GM12878 (cell line): Measurements from ENCODE around the gene SLC12A2. TPM values are rescaled to one million over a fixed set of nuclear protein-coding genes. Genes with fewer than 3 reads are reported as not detected.

Experiments used
- ATAC-seq: fragments of 200-7000 bp; cut with Tn5 transposase; 3 replicates; pipeline ENCODE4 v1.9.1; 2020; ENCODE audit warnings: mild to moderate bottlenecking, moderate library complexity
- BruUV-seq: library from RNA; stranded (reverse); fragments of 400-500 nt; replicated peaks from 2 replicates; lab custom pipeline; 2021; lab: Mats Ljungman, UMichigan
- CTCF ChIA-PET: fragments of 300-600 bp; sonication (Branson Sonifier 250); formaldehyde crosslinking; extraction: SDS; loops from one replicate; lab custom pipeline; 2021; ENCODE audit warnings: inconsistent platforms; lab: Yijun Ruan, JAX
- POLR2A ChIA-PET: fragments of 350-600 bp; formaldehyde crosslinking; extraction: SDS; loops from one replicate; lab custom pipeline; 2021; ENCODE audit warnings: inconsistent platforms; lab: Charles Lee
- RAD21 ChIA-PET: fragments of 300-600 bp; sonication (Branson Sonifier 250); formaldehyde crosslinking; loops from one replicate; lab custom pipeline; 2023; ENCODE audit warnings: antibody characterized with exemption; ENCODE audit not compliant: unreplicated experiment; lab: Charles Lee
- SMC1A ChIA-PET: fragments of 300-600 bp; sonication (Branson Sonifier 250); formaldehyde crosslinking; loops from one replicate; lab custom pipeline; 2023; ENCODE audit not compliant: unreplicated experiment, uncharacterized antibody; lab: Charles Lee
- DNase-seq: peaks from one replicate; pipeline ENCODE4 v3.0.0-alpha.2; 2011; ENCODE audit warnings: low read depth, low spot score
- FAIRE-seq: peaks from 3 replicates; lab custom pipeline; 2011; peaks lifted over from hg19 to GRCh38; lab: Jason Lieb, UNC
- H2AFZ ChIP-seq: 2 replicates; pipeline ENCODE4 v1.6.0; 2011; ENCODE audit warnings: low read depth, low read length, control low read depth; ENCODE audit not compliant: control insufficient read depth
- H3K27ac ChIP-seq: 2 replicates; pipeline ENCODE4 v1.5.1; 2011; ENCODE audit warnings: control low read depth; ENCODE audit not compliant: control insufficient read depth, insufficient read depth
- H3K27me3 ChIP-seq, 2 experiments: replicated peaks in 1 of 2; 2 replicates each; pipeline versions ENCODE4 v1.6.0 to v1.6.1; 2011; ENCODE audit warnings: low read length in 1 of 2; ENCODE audit not compliant: control insufficient read depth in 2 of 2, insufficient read depth in 2 of 2
- H3K36me3 ChIP-seq, 2 experiments: 2 replicates each; pipeline ENCODE4 v1.5.1; 2011; ENCODE audit warnings: low read length in 1 of 2; ENCODE audit not compliant: control insufficient read depth in 2 of 2, insufficient read depth in 2 of 2
- H3K4me1 ChIP-seq: 2 replicates; pipeline ENCODE4 v1.6.1; 2011; ENCODE audit warnings: mild to moderate bottlenecking, low read length, moderate library complexity, mixed read lengths; ENCODE audit not compliant: control insufficient read depth, insufficient read depth
- H3K4me2 ChIP-seq: 2 replicates; pipeline ENCODE4 v1.6.0; 2011; ENCODE audit warnings: control low read depth; ENCODE audit not compliant: control insufficient read depth, insufficient read depth
- H3K4me3 ChIP-seq: fragments of 200-600 bp; sonication (generic); 2 replicates; pipeline ENCODE4 v1.5.1; 2016
- H3K79me2 ChIP-seq: 2 replicates; pipeline ENCODE4 v1.6.0; 2011; ENCODE audit warnings: low read length; ENCODE audit not compliant: control insufficient read depth, insufficient read depth
- H3K9ac ChIP-seq: 2 replicates; pipeline ENCODE4 v1.8.0; 2011; ENCODE audit warnings: low read length, control low read depth, mixed read lengths; ENCODE audit not compliant: control insufficient read depth, insufficient read depth
- H3K9me3 ChIP-seq: replicated peaks from 3 replicates; pipeline ENCODE4 v1.5.1; 2011; ENCODE audit warnings: mild to moderate bottlenecking, low read length; ENCODE audit not compliant: control insufficient read depth, insufficient read depth
- H4K20me1 ChIP-seq: 2 replicates; pipeline ENCODE4 v1.6.0; 2011; ENCODE audit not compliant: control insufficient read depth, insufficient read depth
- EED ChIP-seq: sonication (generic); IDR thresholded peaks from 2 replicates; pipeline ENCODE4 v1.6.1; 2016; ENCODE audit warnings: antibody characterized with exemption, low read depth
- EGR1 ChIP-seq, 2 experiments: IDR thresholded peaks; 1 replicate in 1 of 2; 2 replicates in 1 of 2; pipeline ENCODE4 v1.6.1; 2011 to 2012; ENCODE audit warnings: low read depth in 2 of 2, low read length in 2 of 2, borderline replicate concordance in 1 of 2, mild to moderate bottlenecking in 1 of 2, moderate library complexity in 1 of 2
- GATAD2B ChIP-seq: fragments of 450-650 bp; conservative IDR thresholded peaks from 2 replicates; pipeline ENCODE4 v1.6.1; 2017; ENCODE audit warnings: low read depth, mild to moderate bottlenecking, moderate library complexity
- IKZF2 ChIP-seq, 2 experiments: fragments of 450-650 bp; IDR thresholded peaks; 2 replicates each; pipeline ENCODE4 v1.6.1; 2017; ENCODE audit warnings: mild to moderate bottlenecking in 2 of 2, moderate library complexity in 2 of 2
- KDM1A ChIP-seq: fragments of 200-600 bp; sonication (generic); IDR thresholded peaks from 2 replicates; pipeline ENCODE4 v1.6.1; 2016; ENCODE audit warnings: borderline replicate concordance
- LARP7 ChIP-seq: fragments of 450-650 bp; IDR thresholded peaks from 2 replicates; pipeline ENCODE4 v1.6.1; 2017; ENCODE audit warnings: mild to moderate bottlenecking
- MXI1 ChIP-seq: fragments of 150-350 bp; IDR thresholded peaks from 2 replicates; pipeline ENCODE4 v1.6.1; 2011; ENCODE audit warnings: low read depth, mild to moderate bottlenecking, inconsistent platforms, low read length, improper control_type of control experiment
- NR2C1 ChIP-seq: fragments of 450-650 bp; IDR thresholded peaks from 2 replicates; pipeline ENCODE4 v1.6.1; 2017; ENCODE audit warnings: antibody characterized with exemption, mild to moderate bottlenecking, moderate library complexity
- PAX5 ChIP-seq: IDR thresholded peaks from 2 replicates; pipeline ENCODE4 v1.6.1; 2011; ENCODE audit warnings: low read depth, low read length, borderline replicate concordance
- SIN3A ChIP-seq: IDR thresholded peaks from 2 replicates; pipeline ENCODE4 v1.6.1; 2012; ENCODE audit warnings: low read depth, low read length, improper control_type of control experiment
- SMC3 ChIP-seq: IDR thresholded peaks from 2 replicates; pipeline ENCODE4 v1.6.1; 2011; ENCODE audit warnings: low read length, improper control_type of control experiment, borderline replicate concordance
- WRNIP1 ChIP-seq: IDR thresholded peaks from 2 replicates; pipeline ENCODE4 v1.6.1; 2011; ENCODE audit warnings: low read depth, low read length, improper control_type of control experiment, borderline replicate concordance
- ZZZ3 ChIP-seq: IDR thresholded peaks from 2 replicates; pipeline ENCODE4 v1.6.1; 2011; ENCODE audit warnings: low read depth; ENCODE audit not compliant: control insufficient read depth, insufficient read length
- WGBS: methylation state at CpG from one replicate; pipeline ENCODE4 v1.1.6; 2016; ENCODE audit warnings: low lambda C conversion rate; ENCODE audit not compliant: insufficient replicate concordance, insufficient coverage; ENCODE audit errors: missing lambda C conversion rate; 5-methylcytosine and 5-hydroxymethylcytosine counted together
- in situ Hi-C: fragments of 300-500 bp; cut with MboI; formaldehyde crosslinking; loops from 9 replicates; pipeline ENCODE4 v1.14.3; 2018; ENCODE audit warnings: mixed read lengths
- intact Hi-C: fragments of 100-400 bp; cut with micrococcal nuclease; formaldehyde crosslinking; loops from one replicate; pipeline ENCODE4 v1.14.2; 2022; ENCODE audit not compliant: unreplicated experiment
- polyA plus RNA-seq, 11 experiments: library from polyadenylated mRNA; depleted of rRNA in 4 of 11; unstranded in 6 of 11; stranded (reverse) in 5 of 11; fragments of >200 nt; fragmentation: Nextera tagmentation in 4 of 11; fragmentation: Illumina TruSeq in 1 of 11; extraction: Ambion mirVana in 4 of 11; extraction: Trizol in 1 of 11; gene quantifications; 1 replicate in 1 of 11; 2 replicates in 10 of 11; pipeline versions ENCODE4 v1.2.1 to v1.2.3, GENCODE V29; 2011 to 2016; ENCODE audit warnings: inconsistent platforms in 2 of 11, missing spikeins in 2 of 11, low read depth in 1 of 11
- total RNA-seq, 4 experiments: library from RNA; depleted of rRNA in 3 of 4; stranded (reverse); fragments of >200 nt in 3 of 4; fragmentation: Illumina TruSeq in 1 of 4; extraction: Trizol in 1 of 4; gene quantifications; 2 replicates each; pipeline versions ENCODE4 v1.2.1 to v1.2.3, GENCODE V29; 2013 to 2021
- TF ChIP-seq, protein P1 (sequence below): fragments of 450-650 bp; conservative IDR thresholded peaks from 2 replicates; pipeline ENCODE4 v1.6.1; 2017; ENCODE audit warnings: mild to moderate bottlenecking, moderate library complexity
- TF ChIP-seq, protein P2 (sequence below): fragments of 450-650 bp; IDR thresholded peaks from 2 replicates; pipeline ENCODE4 v1.6.1; 2016; ENCODE audit warnings: mild to moderate bottlenecking

SLC12A2 gene
- total and polyA plus RNA-seq, 10 of the 15 experiments (the other 5 are each of a cell fraction or from before 2014, with no cell fraction given), result 5.1 to 21.8 (median 10.5) TPM

DNA sequence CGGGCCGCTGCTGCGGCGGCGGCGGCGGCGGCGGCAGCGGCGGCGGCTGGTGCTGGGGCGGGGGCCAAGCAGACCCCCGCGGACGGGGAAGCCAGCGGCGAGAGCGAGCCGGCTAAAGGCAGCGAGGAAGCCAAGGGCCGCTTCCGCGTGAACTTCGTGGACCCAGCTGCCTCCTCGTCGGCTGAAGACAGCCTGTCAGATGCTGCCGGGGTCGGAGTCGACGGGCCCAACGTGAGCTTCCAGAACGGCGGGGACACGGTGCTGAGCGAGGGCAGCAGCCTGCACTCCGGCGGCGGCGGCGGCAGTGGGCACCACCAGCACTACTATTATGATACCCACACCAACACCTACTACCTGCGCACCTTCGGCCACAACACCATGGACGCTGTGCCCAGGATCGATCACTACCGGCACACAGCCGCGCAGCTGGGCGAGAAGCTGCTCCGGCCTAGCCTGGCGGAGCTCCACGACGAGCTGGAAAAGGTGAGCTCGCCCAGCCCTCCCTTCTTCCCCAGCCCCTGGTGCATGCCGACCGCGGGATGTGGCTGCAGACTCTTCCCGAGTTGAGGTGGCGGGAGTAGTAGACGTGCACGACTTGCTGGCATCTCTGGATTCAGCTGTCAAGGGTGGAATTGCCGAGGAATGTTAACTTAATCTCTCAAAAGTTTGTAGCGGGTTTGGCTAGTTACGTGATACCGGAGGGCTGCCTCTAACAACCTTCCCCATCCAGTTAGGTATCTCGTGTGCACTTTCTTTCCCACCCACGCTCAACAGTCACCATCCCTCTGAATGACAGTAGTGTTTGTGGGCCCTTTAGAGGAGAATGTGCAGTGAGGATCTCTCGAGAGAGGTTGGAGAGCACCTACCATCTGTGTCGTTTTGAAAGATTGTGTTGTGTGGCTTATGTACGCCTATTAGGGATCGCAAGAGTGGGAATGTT, 932 bp downstream of the SLC12A2 start:
- RAD21 ChIA-PET, result interaction anchor here (0.7 to 6.3 kb wide), 5 partner anchors 116 to 499 kb away, joined by 3 to 48 read pairs (median 5); no protein-coding TSS in a partner anchor
- Histone ChIP-seq H3K27me3 (no peaks in the 10 kb centered on the region), H3K9me3 (no peaks in the 10 kb centered on the region), H3K9ac (peak overlapping the region; percentile 85), H4K20me1 (no peaks in the 10 kb centered on the region), H3K4me2 (peak overlapping the region; percentile 83), H3K4me1 (no peaks in the 10 kb centered on the region; the same call in 1 of the 2 replicates), H3K27ac (peak overlapping the region; percentile 90), H3K36me3 (no peaks in the 10 kb centered on the region), H3K4me3 (peak overlapping the region; percentile 86), H3K79me2 (peaks cover 83% of the 10 kb centered on the region)
- ATAC-seq (peak; percentile 2), FAIRE-seq (peak; percentile 52), DNase-seq (no peak)
- POLR2A ChIA-PET, result interaction anchor here (0.5 to 1.1 kb wide), 4 partner anchors 9 to 1041 kb away, joined by 3 to 7 read pairs (median 4); no protein-coding TSS in a partner anchor
- 1% methylated on average over 65 of the region's 71 CpGs for WGBS
- CTCF ChIA-PET, result interaction anchor here (1.4 to 2.6 kb wide), 6 partner anchors 9 to 328 kb away, joined by 3 to 9 read pairs (median 6); no protein-coding TSS in a partner anchor
- SMC1A ChIA-PET, result interaction anchor here (0.7 to 2.7 kb wide), 8 partner anchors 21 to 520 kb away, joined by 3 to 10 read pairs (median 3); no protein-coding TSS in a partner anchor
- intact Hi-C loops, result loop anchor here (5.0 to 10.0 kb wide), 2 partner anchors 327 to 1320 kb away; no protein-coding TSS in a partner anchor
- TF ChIP-seq NR2C1 (no peak), PAX5 (no peak), GATAD2B (no peak; the same call in 1 of the 2 replicates), WRNIP1 (0 out of 2 replicates have a peak, but pooled peaks have one; percentile 72), SMC3 (no peak), IKZF2 (IDR thresholded peaks at IDR 0.05) (0 out of 4 replicates have a peak, but pooled peaks of 1 of the 2 experiments have one; percentile 15), LARP7 (0 out of 2 replicates have a peak, but pooled peaks have one; percentile 1), KDM1A (no peak), ZZZ3 (no peak), EED (peak; percentile 27; the same call in 1 of the 2 replicates), MXI1 (peak; percentile 67; the same call in 1 of the 2 replicates), EGR1 (IDR thresholded peaks at IDR 0.05; ENCODE audit: borderline replicate concordance in 1 of 2, low read depth in 2 of 2, low read length in 2 of 2) (peak in 1 of 2 experiments; percentile 63; a peak in 1 of 3 replicates), SIN3A (peak; percentile 78; the same call in 1 of the 2 replicates)
- TF ChIP-seq, protein P1, sequence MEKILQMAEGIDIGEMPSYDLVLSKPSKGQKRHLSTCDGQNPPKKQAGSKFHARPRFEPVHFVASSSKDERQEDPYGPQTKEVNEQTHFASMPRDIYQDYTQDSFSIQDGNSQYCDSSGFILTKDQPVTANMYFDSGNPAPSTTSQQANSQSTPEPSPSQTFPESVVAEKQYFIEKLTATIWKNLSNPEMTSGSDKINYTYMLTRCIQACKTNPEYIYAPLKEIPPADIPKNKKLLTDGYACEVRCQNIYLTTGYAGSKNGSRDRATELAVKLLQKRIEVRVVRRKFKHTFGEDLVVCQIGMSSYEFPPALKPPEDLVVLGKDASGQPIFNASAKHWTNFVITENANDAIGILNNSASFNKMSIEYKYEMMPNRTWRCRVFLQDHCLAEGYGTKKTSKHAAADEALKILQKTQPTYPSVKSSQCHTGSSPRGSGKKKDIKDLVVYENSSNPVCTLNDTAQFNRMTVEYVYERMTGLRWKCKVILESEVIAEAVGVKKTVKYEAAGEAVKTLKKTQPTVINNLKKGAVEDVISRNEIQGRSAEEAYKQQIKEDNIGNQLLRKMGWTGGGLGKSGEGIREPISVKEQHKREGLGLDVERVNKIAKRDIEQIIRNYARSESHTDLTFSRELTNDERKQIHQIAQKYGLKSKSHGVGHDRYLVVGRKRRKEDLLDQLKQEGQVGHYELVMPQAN, result peak; percentile 36; the same call in 1 of the 2 replicates
- TF ChIP-seq, protein P2, sequence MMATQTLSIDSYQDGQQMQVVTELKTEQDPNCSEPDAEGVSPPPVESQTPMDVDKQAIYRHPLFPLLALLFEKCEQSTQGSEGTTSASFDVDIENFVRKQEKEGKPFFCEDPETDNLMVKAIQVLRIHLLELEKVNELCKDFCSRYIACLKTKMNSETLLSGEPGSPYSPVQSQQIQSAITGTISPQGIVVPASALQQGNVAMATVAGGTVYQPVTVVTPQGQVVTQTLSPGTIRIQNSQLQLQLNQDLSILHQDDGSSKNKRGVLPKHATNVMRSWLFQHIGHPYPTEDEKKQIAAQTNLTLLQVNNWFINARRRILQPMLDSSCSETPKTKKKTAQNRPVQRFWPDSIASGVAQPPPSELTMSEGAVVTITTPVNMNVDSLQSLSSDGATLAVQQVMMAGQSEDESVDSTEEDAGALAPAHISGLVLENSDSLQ, result peak; percentile 58; the same call in 1 of the 2 replicates
- TF ChIP-seq, all 136 proteins: peak for 9
- no TSS peak for BruUV-seq
- H2AFZ ChIP-seq, result peak overlapping the region; percentile 54
- in situ Hi-C loops, result loop anchor here (10.0 to 25.0 kb wide), 2 partner anchors 520 to 1322 kb away; no protein-coding TSS in a partner anchor
